K562 (cell line): ENCODE measurements around the gene YIPF2. TPM values are rescaled to one million over a fixed set of nuclear protein-coding genes. Genes with fewer than 3 reads are reported as not detected.
A peak's percentile ranks its signal among the peaks of the same experiment; 100 is the strongest.

ENCODE experiments used
- CTBP1 ChIP-seq: fragments of 450-650 bp; IDR thresholded peaks from 2 replicates; pipeline ENCODE4 v1.6.1; 2016; ENCODE audit warnings: borderline replicate concordance
- FOXJ2 ChIP-seq: fragments of 200-800 bp; sonication (Bioruptor generic); IDR thresholded peaks from 2 replicates; pipeline ENCODE4 v1.6.1; 2016; ENCODE audit warnings: missing genetic modification characterization, missing compliant biosample characterization
- GABPB1 ChIP-seq: sonication (generic); formaldehyde crosslinking; IDR thresholded peaks from 2 replicates; pipeline ENCODE4 v1.8.0; 2022; ENCODE audit warnings: mild to moderate bottlenecking, missing genetic modification reagents
- ILK ChIP-seq: fragments of 450-650 bp; IDR thresholded peaks from 2 replicates; pipeline ENCODE4 v1.6.1; 2016; ENCODE audit warnings: missing genetic modification characterization, low read depth, mild to moderate bottlenecking, missing compliant biosample characterization, moderate library complexity, borderline replicate concordance
- MGA ChIP-seq: fragments of 450-650 bp; IDR thresholded peaks from 2 replicates; pipeline ENCODE4 v1.6.1; 2016; ENCODE audit warnings: mild to moderate bottlenecking, moderate library complexity
- PCBP2 ChIP-seq: fragments of 200-400 bp; formaldehyde crosslinking; IDR thresholded peaks from 2 replicates; pipeline ENCODE4 v1.6.1; 2018; ENCODE audit warnings: low read length, low read depth, mild to moderate bottlenecking, moderate library complexity; ENCODE audit not compliant: poor library complexity, severe bottlenecking
- THRB ChIP-seq: fragments of 450-650 bp; formaldehyde crosslinking; conservative IDR thresholded peaks from 2 replicates; pipeline ENCODE4 v1.4.0; 2022; ENCODE audit warnings: mild to moderate bottlenecking, missing genetic modification characterization
- ZNF324 ChIP-seq: fragments of 250-450 bp; sonication (Bioruptor Pico); IDR thresholded peaks from 2 replicates; pipeline ENCODE4 v1.4.0; 2020; ENCODE audit warnings: mild to moderate bottlenecking
- ZNF639 ChIP-seq, 2 experiments: fragments of 200-800 bp in 1 of 2; sonication (Bioruptor generic) in 1 of 2; sonication (generic) in 1 of 2; formaldehyde crosslinking in 1 of 2; IDR thresholded peaks in 1 of 2; conservative IDR thresholded peaks in 1 of 2; 2 replicates each; pipeline versions ENCODE4 v1.5.0 to v1.6.1; 2016 to 2020; ENCODE audit warnings: missing compliant biosample characterization in 1 of 2, missing genetic modification characterization in 1 of 2, missing genetic modification reagents in 1 of 2
- polyA plus RNA-seq, 8 experiments: library from polyadenylated mRNA; depleted of rRNA in 4 of 8; stranded (reverse) in 5 of 8; unstranded in 3 of 8; fragments of >200 nt; fragmentation: Nextera tagmentation in 2 of 8; fragmentation: Illumina TruSeq in 1 of 8; extraction: Ambion mirVana in 2 of 8; extraction: Trizol in 1 of 8; gene quantifications; 2 replicates each; pipeline versions ENCODE4 v1.2.1 to v1.2.3, GENCODE V29; 2011 to 2014; ENCODE audit warnings: inconsistent platforms in 1 of 8, missing spikeins in 1 of 8
- total RNA-seq, 7 experiments: library from RNA; depleted of rRNA in 6 of 7; stranded (reverse); fragments of >200 nt in 6 of 7; fragmentation: Illumina TruSeq in 2 of 7; extraction: Trizol in 2 of 7; gene quantifications; 2 replicates each; pipeline versions ENCODE4 v1.2.1 to v1.2.3, GENCODE V29; 2011 to 2021; ENCODE audit warnings: low replicate concordance in 1 of 7

YIPF2 gene
- total and polyA plus RNA-seq, 9 of the 15 experiments (the other 6 are each of a cell fraction or from before 2014, with no cell fraction given), result 1.3 to 65.2 (median 31.6) TPM

GRCh38 chr19:10960314-10961072 lies 32.1 kb upstream of the YIPF2 start, which contains the start of gene SMARCA4 (continued):
- peak; percentile 86 for TF ChIP-seq MGA
- peak; percentile 77; the same call in 1 of the 2 replicates for TF ChIP-seq GABPB1 (CRISPR knock-in tag)
- TF ChIP-seq ZNF324 (CRISPR knock-in tag), result no peak
- peak; percentile 93 for TF ChIP-seq CTBP1
- TF ChIP-seq ILK (tag), result no peak
- TF ChIP-seq PCBP2, result no peak
- peak; percentile 76; the same call in 1 of the 2 replicates for TF ChIP-seq FOXJ2 (tag)
- TF ChIP-seq ZNF639 (CRISPR knock-in tag; conservative IDR thresholded peaks at IDR 0.05 in 1 of 2, IDR thresholded peaks at IDR 0.05 in 1 of 2), result peak in 1 of 2 experiments; percentile 98; a peak in 2 of 4 replicates
- TF ChIP-seq THRB, result no peak
